ENCODE measurements around the gene NFATC3.
A peak's percentile ranks its signal among the peaks of the same experiment; 100 is the strongest.

Gene NFATC3

DNA sequence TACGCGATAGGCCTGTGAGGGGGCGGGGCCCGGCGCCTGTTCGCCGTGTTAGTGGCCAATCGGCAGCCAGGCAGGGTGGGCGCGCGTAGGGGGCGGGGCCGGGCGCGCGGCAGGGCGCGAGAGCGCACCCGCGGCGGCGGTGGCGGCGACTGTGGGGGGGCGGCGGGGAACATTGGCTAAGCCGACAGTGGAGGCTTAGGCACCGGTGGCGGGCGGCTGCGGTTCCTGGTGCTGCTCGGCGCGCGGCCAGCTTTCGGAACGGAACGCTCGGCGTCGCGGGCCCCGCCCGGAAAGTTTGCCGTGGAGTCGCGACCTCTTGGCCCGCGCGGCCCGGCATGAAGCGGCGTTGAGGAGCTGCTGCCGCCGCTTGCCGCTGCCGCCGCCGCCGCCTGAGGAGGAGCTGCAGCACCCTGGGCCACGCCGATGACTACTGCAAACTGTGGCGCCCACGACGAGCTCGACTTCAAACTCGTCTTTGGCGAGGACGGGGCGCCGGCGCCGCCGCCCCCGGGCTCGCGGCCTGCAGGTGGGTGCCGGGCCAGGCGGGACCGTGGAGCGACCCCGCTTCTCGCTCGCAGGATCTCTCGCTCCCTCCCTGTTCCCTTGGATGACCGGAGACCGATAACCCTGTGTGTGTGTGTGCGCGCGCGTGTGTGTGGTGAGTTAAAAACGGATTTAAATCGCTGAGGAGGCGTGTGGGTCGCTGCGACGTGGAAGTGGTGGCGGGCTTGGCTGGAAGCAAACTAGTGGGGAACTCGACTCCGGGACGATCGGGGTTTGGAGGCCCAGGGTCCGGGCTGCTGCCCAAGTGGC, at the start of gene NFATC3:
Gene NFATC3 (plus strand): TSS at position 112 of the 813 bp plus-strand sequence. CDS start 312 bp downstream, at position 424.
- Histone ChIP-seq H3K9me3 (ENCODE audit: control insufficient read depth in 1 of 2, low read length in 2 of 2) (no peaks in the 10 kb centered on the region), H3K36me3 (ENCODE audit: control insufficient read depth in 1 of 2, insufficient read depth in 2 of 2, low read length in 2 of 2) (no peaks in the 10 kb centered on the region), H3K27me3 (ENCODE audit: low read depth, low read length) (no peaks in the 10 kb centered on the region), H3K4me3 (ENCODE audit: low read depth in 1 of 2, low read length in 2 of 2) (peak within 1 kb of the TSS; percentile 92 to 96), H3K27ac (ENCODE audit: low read length) (peak within 1 kb of the TSS; percentile 97), H3K4me1 (ENCODE audit: control insufficient read depth in 1 of 2, insufficient read depth in 2 of 2, low read length in 2 of 2) (peaks cover 22 to 42% of the 10 kb centered on the region in 2 donors)

DNA sequence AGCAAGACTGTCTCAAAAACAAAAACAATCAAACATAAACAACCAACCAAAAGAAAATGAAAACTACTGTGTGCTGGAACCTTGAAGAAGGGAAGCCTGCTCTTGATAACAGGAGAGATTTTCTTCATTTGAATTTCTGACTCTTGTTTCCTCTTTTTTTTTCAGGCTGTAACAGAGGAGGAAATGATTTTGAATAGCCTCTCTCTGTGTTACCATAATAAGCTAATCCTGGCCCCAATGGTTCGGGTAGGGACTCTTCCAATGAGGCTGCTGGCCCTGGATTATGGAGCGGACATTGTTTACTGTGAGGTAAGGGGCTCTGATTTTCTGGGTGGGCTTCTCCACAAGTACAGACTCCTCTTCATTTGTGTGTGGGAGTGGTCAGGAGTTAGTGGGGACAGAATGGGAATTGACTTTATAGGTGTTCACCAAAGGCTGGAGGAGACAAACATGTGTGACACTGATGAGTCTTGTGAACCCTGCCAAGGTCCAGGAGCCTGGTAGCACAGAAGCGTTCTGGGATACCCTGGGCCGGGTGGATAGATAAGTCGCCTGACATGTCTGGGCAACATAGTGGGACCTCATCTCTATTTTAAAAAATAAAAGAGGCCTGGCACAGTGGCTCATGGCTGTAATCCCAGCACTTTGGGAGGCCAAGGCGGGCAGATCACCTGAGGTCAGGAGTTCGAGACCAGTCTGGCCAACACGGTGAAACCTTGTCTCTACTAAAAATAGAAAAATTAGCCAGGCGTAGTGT, 47.2 kb upstream of the NFATC3 start:
- Histone ChIP-seq H3K9me3 (ENCODE audit: control insufficient read depth in 1 of 2, low read length in 2 of 2) (no peaks in the 10 kb centered on the region), H3K4me1 (ENCODE audit: control insufficient read depth in 1 of 2, insufficient read depth in 2 of 2, low read length in 2 of 2) (no peaks in the 10 kb centered on the region), H3K27me3 (ENCODE audit: low read depth, low read length) (no peaks in the 10 kb centered on the region), H3K36me3 (ENCODE audit: control insufficient read depth in 1 of 2, insufficient read depth in 2 of 2, low read length in 2 of 2) (peaks cover 0 to 4% of the 10 kb centered on the region in 2 donors), H3K27ac (ENCODE audit: low read length) (peak overlapping the region; percentile 51), H3K4me3 (ENCODE audit: low read depth in 1 of 2, low read length in 2 of 2) (peak overlapping the region in 1 of 2 donors; percentile 21)

- H3K9me3 ChIP-seq (ENCODE audit: control insufficient read depth in 1 of 2, low read length in 2 of 2) = no peaks in the 10 kb centered on the region
- H3K27ac ChIP-seq (ENCODE audit: low read length) = no peak overlapping the region
- H3K36me3 ChIP-seq (ENCODE audit: control insufficient read depth in 1 of 2, insufficient read depth in 2 of 2, low read length in 2 of 2) = peaks cover 0 to 4% of the 10 kb centered on the region in 2 donors
- no peak overlapping the region for H3K4me3 ChIP-seq (ENCODE audit: low read depth in 1 of 2, low read length in 2 of 2)
- no peaks in the 10 kb centered on the region for H3K4me1 ChIP-seq (ENCODE audit: control insufficient read depth in 1 of 2, insufficient read depth in 2 of 2, low read length in 2 of 2)
- no peaks in the 10 kb centered on the region for H3K27me3 ChIP-seq (ENCODE audit: low read depth, low read length)
Measured at GRCh38 chr16:68040506-68041288, 44.5 kb upstream of the NFATC3 start.

GRCh38 chr16:68041783-68042182, 43.4 kb upstream of the NFATC3 start:
- H3K27me3 ChIP-seq (ENCODE audit: low read depth, low read length) = no peaks in the 10 kb centered on the region
- H3K27ac ChIP-seq (ENCODE audit: low read length) = no peak overlapping the region
- no peak overlapping the region for H3K4me3 ChIP-seq (ENCODE audit: low read depth in 1 of 2, low read length in 2 of 2)
- no peaks in the 10 kb centered on the region for H3K9me3 ChIP-seq (ENCODE audit: control insufficient read depth in 1 of 2, low read length in 2 of 2)
- H3K4me1 ChIP-seq (ENCODE audit: control insufficient read depth in 1 of 2, insufficient read depth in 2 of 2, low read length in 2 of 2) = no peaks in the 10 kb centered on the region
- peaks cover 0 to 4% of the 10 kb centered on the region in 2 donors for H3K36me3 ChIP-seq (ENCODE audit: control insufficient read depth in 1 of 2, insufficient read depth in 2 of 2, low read length in 2 of 2)

- H3K4me1 ChIP-seq (ENCODE audit: control insufficient read depth in 1 of 2, insufficient read depth in 2 of 2, low read length in 2 of 2) = no peaks in the 10 kb centered on the region
- peaks cover 7 to 20% of the 10 kb centered on the region in 2 donors for H3K36me3 ChIP-seq (ENCODE audit: control insufficient read depth in 1 of 2, insufficient read depth in 2 of 2, low read length in 2 of 2)
Measured at GRCh38 chr16:68046106-68046505, 39.1 kb upstream of the NFATC3 start.

DNA sequence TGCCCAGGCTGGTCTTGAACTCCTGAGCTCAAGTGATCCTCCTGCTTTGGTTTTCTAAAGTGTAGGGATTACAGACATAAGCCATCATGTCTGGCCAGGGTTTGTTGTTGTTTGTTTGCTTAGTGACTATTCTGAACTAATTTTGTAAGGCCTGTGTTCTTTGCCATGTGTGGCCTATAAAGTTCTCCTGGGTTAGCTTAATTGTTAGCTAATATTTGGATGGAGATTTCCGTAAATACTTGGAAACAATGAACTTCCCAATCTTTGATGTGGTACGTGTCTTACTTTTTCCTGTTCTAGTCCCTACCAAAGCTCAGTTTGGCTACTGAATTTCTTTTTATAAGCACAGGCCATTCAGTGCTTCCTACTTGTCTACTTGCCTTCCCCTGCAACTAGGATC, 37.2 kb upstream of the NFATC3 start:
- Histone ChIP-seq H3K9me3 (ENCODE audit: control insufficient read depth in 1 of 2, low read length in 2 of 2) (no peaks in the 10 kb centered on the region), H3K36me3 (ENCODE audit: control insufficient read depth in 1 of 2, insufficient read depth in 2 of 2, low read length in 2 of 2) (peaks cover 7 to 27% of the 10 kb centered on the region in 2 donors), H3K4me3 (ENCODE audit: low read depth in 1 of 2, low read length in 2 of 2) (no peak overlapping the region), H3K27me3 (ENCODE audit: low read depth, low read length) (no peaks in the 10 kb centered on the region), H3K27ac (ENCODE audit: low read length) (no peak overlapping the region), H3K4me1 (ENCODE audit: control insufficient read depth in 1 of 2, insufficient read depth in 2 of 2, low read length in 2 of 2) (no peaks in the 10 kb centered on the region)

More at GRCh38 chr16:68046106-68046505, 39.1 kb upstream of the NFATC3 start:
- Histone ChIP-seq H3K27me3 (ENCODE audit: low read depth, low read length) (no peaks in the 10 kb centered on the region), H3K9me3 (ENCODE audit: control insufficient read depth in 1 of 2, low read length in 2 of 2) (no peaks in the 10 kb centered on the region), H3K4me3 (ENCODE audit: low read depth in 1 of 2, low read length in 2 of 2) (no peak overlapping the region), H3K27ac (ENCODE audit: low read length) (no peak overlapping the region)

DNA sequence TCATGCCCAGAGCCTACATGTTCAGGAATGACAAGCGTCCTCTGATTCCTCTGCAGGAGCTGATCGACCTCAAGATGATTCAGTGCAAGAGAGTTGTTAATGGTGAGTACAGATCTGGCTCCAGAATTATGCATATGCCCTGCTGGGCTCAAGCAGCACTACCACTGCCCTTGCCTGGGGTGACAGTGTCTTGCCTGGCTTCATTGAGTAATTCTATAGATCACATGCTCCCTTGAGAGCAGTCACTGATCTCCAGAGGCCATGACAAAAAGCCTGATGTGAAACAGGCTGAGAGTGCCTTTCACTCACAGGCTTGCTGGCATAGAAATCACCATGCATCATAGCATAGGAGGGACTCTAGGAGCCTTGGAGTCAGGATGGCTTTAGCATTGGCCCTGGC, 35.7 kb upstream of the NFATC3 start:
- no peaks in the 10 kb centered on the region for H3K4me1 ChIP-seq (ENCODE audit: control insufficient read depth in 1 of 2, insufficient read depth in 2 of 2, low read length in 2 of 2)
- H3K36me3 ChIP-seq (ENCODE audit: control insufficient read depth in 1 of 2, insufficient read depth in 2 of 2, low read length in 2 of 2) = peaks cover 16 to 36% of the 10 kb centered on the region in 2 donors
- H3K9me3 ChIP-seq (ENCODE audit: control insufficient read depth in 1 of 2, low read length in 2 of 2) = no peaks in the 10 kb centered on the region
- H3K27ac ChIP-seq (ENCODE audit: low read length) = no peak overlapping the region
- no peaks in the 10 kb centered on the region for H3K27me3 ChIP-seq (ENCODE audit: low read depth, low read length)
- no peak overlapping the region for H3K4me3 ChIP-seq (ENCODE audit: low read depth in 1 of 2, low read length in 2 of 2)

DNA sequence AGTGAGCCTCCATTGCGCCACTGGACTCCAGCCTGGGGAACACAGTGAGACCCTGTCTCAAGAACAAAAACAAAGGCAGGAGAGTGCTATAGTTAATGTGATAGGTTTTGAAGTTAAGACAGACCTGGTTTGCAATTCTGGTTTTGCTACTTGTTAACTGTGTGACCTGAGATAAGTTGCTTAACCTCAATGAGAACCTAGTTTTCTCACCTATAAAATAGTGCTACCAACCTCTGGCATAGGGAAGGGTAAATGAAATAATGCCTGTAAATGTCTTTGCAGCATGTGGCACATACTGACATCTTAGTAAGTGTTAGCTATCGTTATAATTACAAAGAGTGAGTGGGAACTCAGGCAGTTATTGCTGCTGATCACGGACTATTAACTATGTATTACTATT, 29.8 kb upstream of the NFATC3 start:
- Histone ChIP-seq H3K27me3 (ENCODE audit: low read depth, low read length) (no peaks in the 10 kb centered on the region), H3K4me1 (ENCODE audit: control insufficient read depth in 1 of 2, insufficient read depth in 2 of 2, low read length in 2 of 2) (no peaks in the 10 kb centered on the region), H3K9me3 (ENCODE audit: control insufficient read depth in 1 of 2, low read length in 2 of 2) (no peaks in the 10 kb centered on the region), H3K4me3 (ENCODE audit: low read depth in 1 of 2, low read length in 2 of 2) (no peak overlapping the region), H3K36me3 (ENCODE audit: control insufficient read depth in 1 of 2, insufficient read depth in 2 of 2, low read length in 2 of 2) (peaks cover 15 to 30% of the 10 kb centered on the region in 2 donors), H3K27ac (ENCODE audit: low read length) (no peak overlapping the region)

DNA sequence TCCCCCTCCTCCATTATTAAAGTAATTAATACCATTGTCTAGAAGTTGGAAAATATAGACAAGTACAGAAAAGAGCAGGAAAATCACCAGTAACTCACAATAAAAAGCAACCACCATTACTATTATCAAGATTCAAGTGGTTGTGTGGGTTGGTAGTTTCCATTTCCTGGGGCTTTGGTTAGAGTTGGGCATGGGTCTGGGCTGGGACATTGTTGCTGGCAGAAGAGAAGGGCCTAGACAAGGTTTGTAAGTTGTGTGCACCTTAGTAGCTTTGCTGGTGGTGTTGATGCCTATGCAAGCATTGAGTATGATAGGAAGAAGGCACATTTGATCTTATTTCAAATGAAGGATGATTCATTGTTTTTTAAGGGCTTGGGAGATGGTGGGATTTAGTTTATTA, 25.4 kb upstream of the NFATC3 start:
- H3K27ac ChIP-seq (ENCODE audit: low read length) = no peak overlapping the region
- H3K4me1 ChIP-seq (ENCODE audit: control insufficient read depth in 1 of 2, insufficient read depth in 2 of 2, low read length in 2 of 2) = peaks cover 4 to 5% of the 10 kb centered on the region in 2 donors
- peaks cover 13 to 16% of the 10 kb centered on the region in 2 donors for H3K36me3 ChIP-seq (ENCODE audit: control insufficient read depth in 1 of 2, insufficient read depth in 2 of 2, low read length in 2 of 2)
- H3K4me3 ChIP-seq (ENCODE audit: low read depth in 1 of 2, low read length in 2 of 2) = no peak overlapping the region
- H3K9me3 ChIP-seq (ENCODE audit: control insufficient read depth in 1 of 2, low read length in 2 of 2) = no peaks in the 10 kb centered on the region
- no peaks in the 10 kb centered on the region for H3K27me3 ChIP-seq (ENCODE audit: low read depth, low read length)

GRCh38 chr16:68061396-68061795, 23.8 kb upstream of the NFATC3 start:
- Histone ChIP-seq H3K27ac (ENCODE audit: low read length) (no peak overlapping the region), H3K36me3 (ENCODE audit: control insufficient read depth in 1 of 2, insufficient read depth in 2 of 2, low read length in 2 of 2) (peaks cover 7 to 12% of the 10 kb centered on the region in 2 donors), H3K4me1 (ENCODE audit: control insufficient read depth in 1 of 2, insufficient read depth in 2 of 2, low read length in 2 of 2) (peaks cover 5 to 12% of the 10 kb centered on the region in 2 donors), H3K4me3 (ENCODE audit: low read depth in 1 of 2, low read length in 2 of 2) (no peak overlapping the region), H3K27me3 (ENCODE audit: low read depth, low read length) (no peaks in the 10 kb centered on the region), H3K9me3 (ENCODE audit: control insufficient read depth in 1 of 2, low read length in 2 of 2) (no peaks in the 10 kb centered on the region)

- H3K9me3 ChIP-seq (ENCODE audit: control insufficient read depth in 1 of 2, low read length in 2 of 2) = no peaks in the 10 kb centered on the region
- H3K4me1 ChIP-seq (ENCODE audit: control insufficient read depth in 1 of 2, insufficient read depth in 2 of 2, low read length in 2 of 2) = peaks cover 6 to 12% of the 10 kb centered on the region in 2 donors
- no peak overlapping the region for H3K27ac ChIP-seq (ENCODE audit: low read length)
- peaks cover 7 to 12% of the 10 kb centered on the region in 2 donors for H3K36me3 ChIP-seq (ENCODE audit: control insufficient read depth in 1 of 2, insufficient read depth in 2 of 2, low read length in 2 of 2)
- H3K4me3 ChIP-seq (ENCODE audit: low read depth in 1 of 2, low read length in 2 of 2) = no peak overlapping the region
- no peaks in the 10 kb centered on the region for H3K27me3 ChIP-seq (ENCODE audit: low read depth, low read length)
Measured at GRCh38 chr16:68062910-68063393, 22.2 kb upstream of the NFATC3 start.

Data from muscle layer of duodenum (tissue), 2 donors.